ENCODE measurements around the gene FYN.

- TF ChIP-seq, protein P1, sequence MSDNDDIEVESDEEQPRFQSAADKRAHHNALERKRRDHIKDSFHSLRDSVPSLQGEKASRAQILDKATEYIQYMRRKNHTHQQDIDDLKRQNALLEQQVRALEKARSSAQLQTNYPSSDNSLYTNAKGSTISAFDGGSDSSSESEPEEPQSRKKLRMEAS (IDR thresholded peaks at IDR 0.05), result no peak
- TF ChIP-seq FOXM1 (IDR thresholded peaks at IDR 0.05; ENCODE audit: borderline replicate concordance, low read depth), result no peak
- no peak for TF ChIP-seq RAD21 (IDR thresholded peaks at IDR 0.05; ENCODE audit: low read depth)
- TF ChIP-seq EP300 (IDR thresholded peaks at IDR 0.05; ENCODE audit: borderline replicate concordance), result no peak
- no peak for TF ChIP-seq TAF1 (IDR thresholded peaks at IDR 0.05; ENCODE audit: low read depth)
- no peak for TF ChIP-seq EGR1 (IDR thresholded peaks at IDR 0.05)
- TF ChIP-seq REST (IDR thresholded peaks at IDR 0.05; ENCODE audit: low read depth), result no peak
- TF ChIP-seq NFIC (IDR thresholded peaks at IDR 0.05), result no peak
Measured at GRCh38 chr6:111782192-111782809, 91.0 kb downstream of the FYN start.

Measured in Ishikawa (cell line).